KMS-11 (cell line): ENCODE data around the gene ITGB4.
A peak's percentile ranks its signal among the peaks of the same experiment; 100 is the strongest.
"Not testable (repeated sequence)": the region's sequence is repeated elsewhere in the genome, so short reads cannot be mapped to it uniquely, and the experiment has no call there.

ENCODE experiments used
- H2AFZ ChIP-seq: fragments of 200-600 bp; sonication (generic); 2 replicates; pipeline ENCODE4 v1.6.1; 2016; ENCODE audit warnings: antibody characterized with exemption, mixed run types, low read depth
- H3K27ac ChIP-seq: fragments of 200-600 bp; sonication (generic); 2 replicates; pipeline ENCODE4 v1.6.1; 2016; ENCODE audit warnings: mild to moderate bottlenecking, mixed run types
- H3K27me3 ChIP-seq: fragments of 200-600 bp; sonication (generic); 2 replicates; pipeline ENCODE4 v1.6.1; 2017; ENCODE audit warnings: mild to moderate bottlenecking, low read depth, mixed run types, moderate library complexity; ENCODE audit not compliant: insufficient read depth
- H3K36me3 ChIP-seq: fragments of 200-600 bp; sonication (generic); 2 replicates; pipeline ENCODE4 v1.6.1; 2017; ENCODE audit warnings: mild to moderate bottlenecking, mixed run types; ENCODE audit not compliant: insufficient read depth
- H3K4me1 ChIP-seq: fragments of 200-600 bp; sonication (generic); 2 replicates; pipeline ENCODE4 v1.6.1; 2016; ENCODE audit warnings: mild to moderate bottlenecking, low read depth, mixed run types; ENCODE audit not compliant: poor library complexity, severe bottlenecking
- H3K4me2 ChIP-seq: fragments of 200-600 bp; sonication (generic); 2 replicates; pipeline ENCODE4 v1.7.0; 2016; ENCODE audit warnings: mild to moderate bottlenecking, mixed run types
- H3K4me3 ChIP-seq: fragments of 200-600 bp; sonication (generic); IDR thresholded peaks from 2 replicates; pipeline ENCODE4 v1.6.1; 2017; ENCODE audit warnings: low read depth, low read length, mixed read lengths; ENCODE audit not compliant: insufficient read depth
- H3K79me2 ChIP-seq: fragments of 200-600 bp; sonication (generic); 2 replicates; pipeline ENCODE4 v1.6.1; 2016; ENCODE audit warnings: low read depth, mixed run types; ENCODE audit not compliant: insufficient read depth
- H3K9ac ChIP-seq: fragments of 200-600 bp; sonication (generic); 2 replicates; pipeline ENCODE4 v1.6.1; 2016; ENCODE audit warnings: mild to moderate bottlenecking, mixed run types
- H4K20me1 ChIP-seq: fragments of 200-600 bp; sonication (generic); 2 replicates; pipeline ENCODE4 v1.6.1; 2016; ENCODE audit warnings: mild to moderate bottlenecking, mixed run types; ENCODE audit not compliant: insufficient read depth
- TF ChIP-seq, protein P1 (sequence below): fragments of 200-600 bp; sonication (generic); conservative IDR thresholded peaks from 2 replicates; pipeline ENCODE4 v1.6.1; 2017; ENCODE audit warnings: low read depth, mild to moderate bottlenecking, antibody characterized with exemption, low read length, moderate library complexity, mixed read lengths

ITGB4 gene

DNA sequence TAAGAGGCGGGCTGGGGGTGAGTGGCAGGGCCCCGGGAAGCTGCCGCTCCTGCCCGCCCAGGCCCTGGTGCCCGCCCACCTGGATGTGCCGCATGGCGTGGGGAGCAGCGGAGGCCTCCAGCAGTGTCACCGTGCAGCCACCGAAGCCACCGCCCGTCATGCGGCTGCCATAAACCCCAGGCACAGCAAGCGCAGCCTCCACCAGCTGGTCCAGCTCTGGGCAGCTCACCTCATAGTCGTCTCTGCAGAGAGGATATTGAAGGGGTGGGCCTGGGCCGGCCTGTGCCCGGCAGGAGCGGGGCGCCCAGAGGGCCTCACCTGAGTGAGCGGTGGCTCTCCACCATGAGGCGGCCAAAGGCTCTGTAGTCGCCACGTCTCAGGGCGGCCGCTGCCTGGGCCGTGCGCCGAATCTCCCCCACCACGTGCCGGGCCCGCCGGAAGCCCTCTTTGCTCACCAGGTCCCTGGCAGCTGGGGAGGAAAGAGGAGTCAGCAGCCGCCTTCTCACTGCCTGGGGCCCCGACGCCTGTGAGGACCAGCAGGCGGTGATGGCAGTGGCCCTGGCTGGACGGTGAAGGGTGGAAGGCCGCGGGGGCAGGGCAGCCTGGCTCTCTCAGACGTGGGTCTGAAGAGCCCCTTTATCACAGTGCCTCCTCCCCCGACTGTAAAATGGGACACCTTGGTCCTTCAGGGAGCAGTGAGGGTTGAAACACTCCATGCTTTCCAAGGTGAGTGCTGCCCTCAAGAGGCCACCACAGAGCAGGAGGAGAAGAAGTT, 37.1 kb downstream of the ITGB4 start:
- Histone ChIP-seq H3K4me2 (no peak overlapping the region), H3K4me3 (no peak overlapping the region), H3K79me2 (no peaks in the 10 kb centered on the region), H4K20me1 (no peaks in the 10 kb centered on the region), H3K36me3 (no peaks in the 10 kb centered on the region), H2AFZ (no peak overlapping the region), H3K9ac (no peak overlapping the region), H3K27me3 (peaks cover 3% of the 10 kb centered on the region; the same call in 1 of the 2 replicates), H3K27ac (no peak overlapping the region), H3K4me1 (peaks cover 20% of the 10 kb centered on the region)
- TF ChIP-seq, protein P1, sequence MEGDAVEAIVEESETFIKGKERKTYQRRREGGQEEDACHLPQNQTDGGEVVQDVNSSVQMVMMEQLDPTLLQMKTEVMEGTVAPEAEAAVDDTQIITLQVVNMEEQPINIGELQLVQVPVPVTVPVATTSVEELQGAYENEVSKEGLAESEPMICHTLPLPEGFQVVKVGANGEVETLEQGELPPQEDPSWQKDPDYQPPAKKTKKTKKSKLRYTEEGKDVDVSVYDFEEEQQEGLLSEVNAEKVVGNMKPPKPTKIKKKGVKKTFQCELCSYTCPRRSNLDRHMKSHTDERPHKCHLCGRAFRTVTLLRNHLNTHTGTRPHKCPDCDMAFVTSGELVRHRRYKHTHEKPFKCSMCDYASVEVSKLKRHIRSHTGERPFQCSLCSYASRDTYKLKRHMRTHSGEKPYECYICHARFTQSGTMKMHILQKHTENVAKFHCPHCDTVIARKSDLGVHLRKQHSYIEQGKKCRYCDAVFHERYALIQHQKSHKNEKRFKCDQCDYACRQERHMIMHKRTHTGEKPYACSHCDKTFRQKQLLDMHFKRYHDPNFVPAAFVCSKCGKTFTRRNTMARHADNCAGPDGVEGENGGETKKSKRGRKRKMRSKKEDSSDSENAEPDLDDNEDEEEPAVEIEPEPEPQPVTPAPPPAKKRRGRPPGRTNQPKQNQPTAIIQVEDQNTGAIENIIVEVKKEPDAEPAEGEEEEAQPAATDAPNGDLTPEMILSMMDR, result peak; percentile 27; the same call in 1 of the 2 replicates

DNA sequence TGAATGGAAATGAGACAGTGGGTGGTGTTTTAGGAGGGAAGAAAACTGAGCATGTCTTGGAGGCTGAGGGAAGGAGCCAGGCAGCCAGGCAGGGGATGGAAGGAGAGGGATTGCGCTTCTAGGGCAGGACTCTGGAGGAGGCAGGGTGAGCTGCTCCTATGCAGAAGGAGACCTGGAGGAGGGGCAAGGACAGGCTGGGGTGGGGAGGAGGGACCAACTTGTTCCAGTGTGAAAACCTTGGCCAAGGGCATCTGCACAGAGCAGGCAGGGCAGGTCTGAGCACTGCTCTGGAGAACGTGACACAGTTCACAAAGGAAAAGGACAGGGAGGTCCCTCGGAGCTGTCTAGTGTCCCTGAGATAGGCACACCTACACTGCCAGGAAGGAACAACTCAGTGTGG, 38.2 kb downstream of the ITGB4 start:
- TF ChIP-seq, protein P1, result no peak
- H3K27me3 ChIP-seq, result no peaks in the 10 kb centered on the region
- no peak overlapping the region for H3K4me2 ChIP-seq
- H3K27ac ChIP-seq, result no peak overlapping the region
- no peak overlapping the region for H3K9ac ChIP-seq
- no peaks in the 10 kb centered on the region for H4K20me1 ChIP-seq
- no peaks in the 10 kb centered on the region for H3K79me2 ChIP-seq
- no peak overlapping the region for H3K4me3 ChIP-seq
- H3K36me3 ChIP-seq, result no peaks in the 10 kb centered on the region
- H2AFZ ChIP-seq, result no peak overlapping the region
- H3K4me1 ChIP-seq, result peaks cover 19% of the 10 kb centered on the region

DNA sequence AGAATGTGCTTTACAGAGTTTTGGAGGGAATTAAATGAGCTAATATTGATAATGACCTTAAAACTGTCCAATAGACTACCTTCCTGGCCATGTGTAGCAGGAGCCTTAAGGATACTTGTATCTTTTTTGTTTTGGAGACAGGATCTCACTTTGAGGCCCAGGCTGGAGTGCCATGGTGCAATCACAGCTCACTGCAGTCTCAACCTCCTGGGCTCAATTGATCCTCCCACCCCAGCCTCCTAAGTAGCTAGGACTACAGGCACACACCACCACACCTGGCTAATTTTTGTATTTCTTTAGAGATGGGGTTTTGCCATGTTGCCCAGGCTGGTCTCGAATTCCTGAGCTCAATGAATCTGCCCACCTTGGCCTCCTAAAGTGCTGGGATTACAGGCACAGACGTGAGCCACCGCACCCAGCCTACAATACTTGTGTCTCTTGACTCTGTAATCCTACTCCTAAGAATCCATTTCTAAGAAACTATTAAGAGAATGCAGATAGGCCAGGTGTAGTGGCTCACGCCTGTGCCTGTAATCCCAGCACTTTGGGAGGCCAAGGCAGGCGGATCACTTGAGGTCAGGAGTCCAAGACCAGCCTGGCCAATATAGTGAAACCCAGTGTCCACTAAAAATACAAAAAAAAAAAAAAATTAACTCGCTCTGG, 38.9 kb downstream of the ITGB4 start:
- H4K20me1 ChIP-seq, H3K9ac ChIP-seq, H3K27me3 ChIP-seq, H3K27ac ChIP-seq, H2AFZ ChIP-seq, H3K4me2 ChIP-seq, H3K4me3 ChIP-seq, H3K79me2 ChIP-seq, H3K36me3 ChIP-seq: not testable (repeated sequence)
- H3K4me1 ChIP-seq, result peaks cover 16% of the 10 kb centered on the region

DNA sequence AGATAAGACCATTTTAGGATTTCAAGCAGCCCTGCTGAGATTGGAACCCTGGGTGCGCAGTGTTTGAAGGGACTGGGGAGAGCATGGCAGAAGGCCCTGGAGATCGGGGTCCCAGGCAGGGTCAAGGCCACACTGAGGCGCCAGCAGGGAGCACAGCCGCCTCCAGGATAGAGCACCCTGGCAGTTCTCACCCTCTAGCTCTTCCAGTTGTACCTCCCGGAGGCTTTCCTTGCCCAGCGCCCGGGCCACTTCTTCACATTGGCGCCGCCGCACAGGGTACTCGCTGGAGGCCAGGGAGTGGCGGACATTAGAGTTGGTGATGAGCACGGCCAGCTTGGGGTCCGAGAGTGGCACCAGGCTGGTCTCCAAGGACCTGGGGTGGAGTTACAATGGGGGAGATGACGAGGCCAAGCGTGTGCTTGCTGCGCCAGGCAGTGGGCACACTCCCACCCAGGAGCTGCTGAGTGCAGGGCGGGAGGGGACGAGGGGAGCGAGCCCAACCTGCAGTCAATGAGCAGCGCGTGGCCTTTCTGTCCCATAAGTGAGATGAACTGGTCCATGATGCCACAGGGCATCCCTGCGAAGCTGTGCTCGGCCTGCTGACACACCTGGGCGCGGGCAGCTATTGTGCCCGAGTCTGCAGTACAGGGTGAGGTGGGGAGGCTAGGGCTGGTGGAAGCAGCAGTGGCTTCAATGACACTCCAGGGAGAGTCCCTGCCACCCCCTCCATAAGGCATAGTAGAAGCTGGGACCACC, 41.4 kb downstream of the ITGB4 start:
- H3K9ac ChIP-seq, result no peak overlapping the region
- peaks cover 17% of the 10 kb centered on the region for H3K4me1 ChIP-seq
- no peaks in the 10 kb centered on the region for H3K36me3 ChIP-seq
- TF ChIP-seq, protein P1, result no peak
- no peak overlapping the region for H3K4me3 ChIP-seq
- no peaks in the 10 kb centered on the region for H4K20me1 ChIP-seq
- no peak overlapping the region for H3K4me2 ChIP-seq
- no peak overlapping the region for H3K27ac ChIP-seq
- H3K79me2 ChIP-seq, result no peaks in the 10 kb centered on the region
- H3K27me3 ChIP-seq, result no peaks in the 10 kb centered on the region; the same call in 1 of the 2 replicates
- no peak overlapping the region for H2AFZ ChIP-seq
